GM12801 (cell line): ENCODE results near the gene SPEG.

Experiments used
- CTCF ChIP-seq: IDR thresholded peaks from one replicate; pipeline ENCODE4 v1.5.1; 2011; ENCODE audit warnings: control low read depth; ENCODE audit not compliant: insufficient read length; ENCODE audit errors: extremely low read depth

Gene SPEG

GRCh38 chr2:219483451-219484342 is 49.1 kb downstream of the SPEG start:
- TF ChIP-seq CTCF, result no peak

- no peak for TF ChIP-seq CTCF
Measured at GRCh38 chr2:219484343-219485200, 49.9 kb downstream of the SPEG start.

GRCh38 chr2:219485201-219485580 is 50.5 kb downstream of the SPEG start:
- no peak for TF ChIP-seq CTCF

- TF ChIP-seq CTCF, result no peak
Measured at GRCh38 chr2:219486380-219486959, 51.8 kb downstream of the SPEG start.

GRCh38 chr2:219488149-219488843 is 53.7 kb downstream of the SPEG start:
- TF ChIP-seq CTCF, result no peak

GRCh38 chr2:219488844-219489194 is 54.2 kb downstream of the SPEG start:
- no peak for TF ChIP-seq CTCF

GRCh38 chr2:219489315-219489714 is 54.7 kb downstream of the SPEG start:
- no peak for TF ChIP-seq CTCF
